GM21390 (cell line): Measurements from ENCODE around the gene TUT7.

Source experiments
- ATAC-seq: cut with Tn5 transposase; IDR thresholded peaks from one replicate; pipeline ENCODE4 v1.9.1; 2021; ENCODE audit not compliant: unreplicated experiment

The TUT7 gene

GRCh38 chr9:86262492-86262891 is 91.7 kb downstream of the TUT7 start:
- ATAC-seq = no peak

GRCh38 chr9:86259557-86259956 is 94.7 kb downstream of the TUT7 start, which contains the start of gene C9orf153:
Gene C9orf153, minus strand, starts transcription at chr9:86259657. Its CDS starts 30,054 bp downstream, at chr9:86229603.
- ATAC-seq = no peak

DNA sequence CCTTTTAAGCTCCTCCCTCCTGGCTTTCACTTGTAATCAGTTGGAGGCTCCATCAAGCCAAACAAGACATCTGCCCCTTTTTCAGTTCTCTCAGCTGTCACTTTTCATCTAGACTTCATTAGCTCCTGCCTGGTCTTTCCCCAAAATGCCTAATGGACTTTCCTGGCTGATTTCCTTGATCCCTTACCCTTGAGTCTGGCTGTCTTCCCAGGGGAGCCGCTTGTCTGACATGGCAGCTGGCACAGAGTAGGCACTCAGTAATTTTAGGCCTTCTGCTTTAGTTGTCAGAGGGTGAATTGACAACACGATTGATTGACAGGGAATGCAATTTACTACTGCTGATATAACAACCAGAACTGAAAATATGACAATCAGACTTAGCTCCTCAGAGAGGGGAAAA is 96.8 kb downstream of the TUT7 start:
- no peak for ATAC-seq

DNA sequence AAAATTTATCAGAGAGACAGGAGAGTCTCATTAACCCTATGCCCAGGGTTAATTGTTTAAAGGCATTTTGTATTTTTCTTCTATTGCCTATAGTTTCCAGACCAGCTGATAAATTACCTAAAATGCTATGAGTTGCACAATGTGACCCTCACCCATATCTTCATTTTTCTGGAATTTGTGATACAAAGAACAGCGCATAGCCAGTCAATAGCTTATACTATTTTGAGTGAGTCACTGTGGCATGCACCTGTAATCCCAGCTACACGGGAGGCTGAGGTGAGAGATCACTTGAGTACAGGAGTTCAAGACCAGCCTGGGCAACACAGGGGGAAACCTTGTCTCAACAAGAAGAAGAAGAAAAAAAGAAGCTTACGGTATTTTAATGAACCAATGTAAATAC is 97.6 kb downstream of the TUT7 start:
- ATAC-seq = no peak

- no peak for ATAC-seq
These were observed 100.6 kb downstream of the TUT7 start for GRCh38 chr9:86253577-86253976.

GRCh38 chr9:86252870-86253269 is 101.3 kb downstream of the TUT7 start:
- no peak for ATAC-seq

DNA sequence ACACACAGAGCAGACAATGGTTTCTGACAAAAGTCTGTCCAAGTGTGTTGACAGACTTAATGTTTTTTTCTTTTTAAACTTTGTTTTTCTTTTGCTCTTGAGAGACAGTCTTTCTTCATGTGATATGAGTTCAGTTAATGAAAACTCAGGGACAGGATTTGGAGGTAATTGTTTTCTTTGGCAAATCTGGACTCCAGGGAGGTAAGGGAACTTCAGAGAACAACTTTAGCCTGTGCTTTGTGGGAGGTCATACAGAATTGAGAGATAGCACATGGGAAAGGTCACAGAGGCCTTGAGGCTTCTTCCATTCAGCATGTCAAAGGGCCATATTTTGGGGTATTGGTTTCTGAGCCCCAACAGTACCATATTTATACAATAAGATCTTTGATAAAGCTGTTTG is 104.1 kb downstream of the TUT7 start:
- ATAC-seq = no peak

GRCh38 chr9:86248746-86249145 is 105.5 kb downstream of the TUT7 start:
- no peak for ATAC-seq

GRCh38 chr9:86246752-86247161 is 107.5 kb downstream of the TUT7 start:
- ATAC-seq = peak; percentile 93

DNA sequence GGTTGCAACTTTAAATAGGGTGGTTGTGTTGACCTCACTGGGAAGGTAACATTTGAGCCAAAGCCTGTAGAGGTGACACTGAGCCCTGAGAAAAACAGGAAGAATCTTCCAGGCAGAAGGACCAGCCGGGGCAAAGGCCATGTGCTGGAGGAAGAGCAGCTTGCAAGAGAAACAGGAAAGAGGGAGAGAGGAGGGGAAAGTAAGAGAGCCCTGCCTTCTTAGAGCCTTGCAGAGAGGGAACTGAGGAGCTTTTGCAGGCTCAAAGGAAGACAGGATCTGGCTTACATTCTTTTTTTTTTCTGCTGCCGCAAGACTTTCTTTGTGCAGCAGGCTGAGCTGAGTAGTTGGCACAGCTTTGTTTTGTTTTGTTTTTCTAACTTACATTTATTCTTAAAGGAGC is 112.1 kb downstream of the TUT7 start:
- no peak for ATAC-seq

DNA sequence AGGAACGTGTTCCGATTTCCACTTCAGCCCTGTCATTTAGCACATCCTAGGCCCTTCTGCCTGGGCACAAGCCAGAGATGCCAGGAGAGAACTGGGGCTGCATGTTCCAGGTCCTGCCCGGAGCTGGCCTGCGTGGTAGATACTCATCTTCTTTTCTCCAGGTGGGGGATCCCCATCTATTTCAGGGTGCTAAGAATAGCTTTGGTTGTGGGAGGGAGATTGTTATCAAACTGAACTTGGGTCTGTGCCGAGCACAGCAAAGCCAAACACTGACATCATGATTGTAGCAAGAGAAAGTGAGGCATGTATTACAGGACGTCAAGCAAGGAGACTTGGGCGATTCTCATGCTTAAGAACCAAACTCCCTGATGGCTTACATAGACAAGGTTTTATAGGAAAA is 113.0 kb downstream of the TUT7 start:
- no peak for ATAC-seq

- no peak for ATAC-seq
These were observed 115.1 kb downstream of the TUT7 start for GRCh38 chr9:86238861-86239770.
